Activated CD8-positive, alpha-beta T cell treated with anti-CD3 and anti-CD28 coated beads for 36 hours (primary cell): ENCODE data around the gene ZNF622. TPM values are rescaled to one million over a fixed set of nuclear protein-coding genes. Genes with fewer than 3 reads are reported as not detected.
"Not testable (repeated sequence)": the region's sequence is repeated elsewhere in the genome, so short reads cannot be mapped to it uniquely, and the experiment has no call there.

Experiments used
- ATAC-seq: fragments of 200-7000 bp; cut with Tn5 transposase; one replicate; pipeline ENCODE4 v1.10.0; 2021; ENCODE audit warnings: mild to moderate bottlenecking, moderate library complexity
- CTCF ChIA-PET: fragments of 350-600 bp; sonication (Branson Sonifier 250); formaldehyde crosslinking; loops from one replicate; lab custom pipeline; 2021; ENCODE audit warnings: antibody characterized with exemption; lab: Charles Lee
- POLR2A ChIA-PET: fragments of 350-600 bp; sonication (Branson Sonifier 250); formaldehyde crosslinking; loops from one replicate; lab custom pipeline; 2021; ENCODE audit warnings: antibody characterized with exemption; lab: Charles Lee
- DNase-seq: peaks from one replicate; pipeline ENCODE4 v3.0.0-alpha.2; 2020
- H3K27ac Mint-ChIP-seq: one replicate; pipeline ENCODE4 v1.8.0; 2021; ENCODE audit warnings: mild to moderate bottlenecking, mixed read lengths
- H3K27me3 Mint-ChIP-seq: one replicate; pipeline ENCODE4 v1.8.0; 2021; ENCODE audit warnings: mixed read lengths
- H3K36me3 Mint-ChIP-seq: one replicate; pipeline ENCODE4 v1.8.0; 2021; ENCODE audit warnings: low read depth, mixed read lengths
- H3K4me1 Mint-ChIP-seq: one replicate; pipeline ENCODE4 v1.8.0; 2021; ENCODE audit warnings: low read depth, mixed read lengths
- H3K4me3 Mint-ChIP-seq: one replicate; pipeline ENCODE4 v1.8.0; 2021; ENCODE audit warnings: mild to moderate bottlenecking, moderate library complexity, mixed read lengths
- H3K9me3 Mint-ChIP-seq: one replicate; pipeline ENCODE4 v1.8.0; 2021; ENCODE audit warnings: mixed read lengths
- CTCF ChIP-seq: fragments of 200-600 bp; IDR thresholded peaks from one replicate; pipeline ENCODE4 v1.8.0; 2022; ENCODE audit warnings: antibody characterized with exemption, mild to moderate bottlenecking
- intact Hi-C: fragments of 100-400 bp; cut with micrococcal nuclease; formaldehyde crosslinking; loops from one replicate; pipeline ENCODE4 v1.10.0; 2022
- total RNA-seq, 2 experiments: library from RNA; stranded (reverse); gene quantifications; one replicate each; pipeline ENCODE4 v1.2.3, GENCODE V29; 2021

ZNF622 gene
- total RNA-seq, 2 experiments from 2014 or later = 36.7 to 38.4 TPM

GRCh38 chr5:16482891-16483290 is 17.3 kb upstream of the ZNF622 start:
- no peak overlapping the region for H3K4me3 Mint-ChIP-seq
- TF ChIP-seq CTCF = no peak
- intact Hi-C loops = no loop called here
- DNase-seq = no peak
- ATAC-seq = no peak
- H3K27me3 Mint-ChIP-seq = no peaks in the 10 kb centered on the region
- H3K27ac Mint-ChIP-seq = no peak overlapping the region
- ChIA-PET CTCF (interaction anchor here (0.9 to 2.2 kb wide), 5 partner anchors 12 to 69 kb away, joined by 3 to 9 read pairs (median 4); no protein-coding TSS in a partner anchor), POLR2A (no interaction called here)
- no peaks in the 10 kb centered on the region for H3K9me3 Mint-ChIP-seq
- peaks cover 12% of the 10 kb centered on the region for H3K4me1 Mint-ChIP-seq
- H3K36me3 Mint-ChIP-seq = no peaks in the 10 kb centered on the region

- Mint-ChIP-seq H3K27me3 (no peaks in the 10 kb centered on the region), H3K27ac (no peak overlapping the region), H3K4me3 (no peak overlapping the region), H3K9me3 (no peaks in the 10 kb centered on the region), H3K36me3 (peaks cover 3% of the 10 kb centered on the region), H3K4me1 (no peaks in the 10 kb centered on the region)
- DNase-seq (no peak), ATAC-seq (no peak)
- ChIA-PET POLR2A (interaction anchor here (0.7 kb wide), 1 partner anchor 18 kb away, joined by 3 read pairs; no protein-coding TSS in a partner anchor), CTCF (no interaction called here)
- intact Hi-C loops = no loop called here
- TF ChIP-seq CTCF = no peak
Observed at GRCh38 chr5:16480821-16481538, 15.4 kb upstream of the ZNF622 start.

GRCh38 chr5:16480144-16480543 is 14.5 kb upstream of the ZNF622 start:
- Mint-ChIP-seq H3K4me1 (no peaks in the 10 kb centered on the region), H3K4me3 (no peak overlapping the region), H3K9me3 (no peaks in the 10 kb centered on the region), H3K36me3 (peaks cover 3% of the 10 kb centered on the region), H3K27ac (no peak overlapping the region), H3K27me3 (no peaks in the 10 kb centered on the region)
- POLR2A ChIA-PET = no interaction called here
- intact Hi-C loops = no loop called here
- no peak for TF ChIP-seq CTCF
- no peak for DNase-seq
- no peak for ATAC-seq
- CTCF ChIA-PET = interaction anchor here (0.7 to 2.2 kb wide), 2 partner anchors 26 to 70 kb away, joined by 3 to 6 read pairs; no protein-coding TSS in a partner anchor

- intact Hi-C loops = no loop called here
- no peak for ATAC-seq
- Mint-ChIP-seq H3K9me3 (no peaks in the 10 kb centered on the region), H3K27me3 (no peaks in the 10 kb centered on the region), H3K4me3 (no peak overlapping the region), H3K4me1 (no peaks in the 10 kb centered on the region), H3K36me3 (peaks cover 5% of the 10 kb centered on the region), H3K27ac (no peak overlapping the region)
- POLR2A ChIA-PET = interaction anchor here (0.8 to 1.3 kb wide), 3 partner anchors 10 to 187 kb away, joined by 3 to 4 read pairs (median 3); no protein-coding TSS in a partner anchor
- no peak for TF ChIP-seq CTCF
- DNase-seq = no peak
- CTCF ChIA-PET = interaction anchor here (0.8 to 1.5 kb wide), 2 partner anchors 10 to 20 kb away, joined by 3 read pairs; no protein-coding TSS in a partner anchor
Observed at GRCh38 chr5:16477541-16477940, 11.9 kb upstream of the ZNF622 start.

- H3K4me3 Mint-ChIP-seq, H3K27me3 Mint-ChIP-seq, intact Hi-C loops, H3K4me1 Mint-ChIP-seq, H3K27ac Mint-ChIP-seq, H3K9me3 Mint-ChIP-seq, ATAC-seq, DNase-seq, H3K36me3 Mint-ChIP-seq: not testable (repeated sequence)
- CTCF ChIA-PET = interaction anchor here (2.4 kb wide), 1 partner anchor 8 kb away, joined by 7 read pairs; no protein-coding TSS in a partner anchor
- POLR2A ChIA-PET = interaction anchor here (0.9 to 1.2 kb wide), 2 partner anchors 9 to 11 kb away, joined by 3 read pairs; no protein-coding TSS in a partner anchor
Observed at GRCh38 chr5:16476417-16476816, 10.8 kb upstream of the ZNF622 start.
